AG08396 (cell line): ENCODE measurements around the gene MPPED1.

Experiments
- DNase-seq: peaks from one replicate; pipeline ENCODE4 v3.0.0; 2012; ENCODE audit warnings: low spot score, mixed read lengths

MPPED1 gene

GRCh38 chr22:43476751-43477725 lies 65.2 kb downstream of the MPPED1 start:
- DNase-seq, result no peak

- DNase-seq, result no peak
Measured at GRCh38 chr22:43477966-43478365, 66.2 kb downstream of the MPPED1 start.

- no peak for DNase-seq
Measured at GRCh38 chr22:43478621-43479300, 66.9 kb downstream of the MPPED1 start.

- no peak for DNase-seq
Measured at GRCh38 chr22:43479301-43479950, 67.6 kb downstream of the MPPED1 start.

GRCh38 chr22:43479962-43480361 lies 68.1 kb downstream of the MPPED1 start:
- no peak for DNase-seq

GRCh38 chr22:43481568-43482317 lies 69.9 kb downstream of the MPPED1 start:
- no peak for DNase-seq

GRCh38 chr22:43482318-43482625 lies 70.5 kb downstream of the MPPED1 start:
- no peak for DNase-seq

- DNase-seq, result no peak
Measured at GRCh38 chr22:43483266-43483665, 71.5 kb downstream of the MPPED1 start.

GRCh38 chr22:43483669-43484068 lies 71.9 kb downstream of the MPPED1 start:
- no peak for DNase-seq

- DNase-seq, result no peak
Measured at GRCh38 chr22:43484227-43484626, 72.4 kb downstream of the MPPED1 start.

- DNase-seq, result no peak
Measured at GRCh38 chr22:43485502-43486089, 73.8 kb downstream of the MPPED1 start.

- no peak for DNase-seq
Measured at GRCh38 chr22:43487311-43488030, 75.7 kb downstream of the MPPED1 start.

GRCh38 chr22:43488031-43488866 lies 76.4 kb downstream of the MPPED1 start:
- DNase-seq, result no peak

- no peak for DNase-seq
Measured at GRCh38 chr22:43488937-43489336, 77.1 kb downstream of the MPPED1 start.

GRCh38 chr22:43490311-43490710 lies 78.5 kb downstream of the MPPED1 start:
- no peak for DNase-seq

- no peak for DNase-seq
Measured at GRCh38 chr22:43491177-43491576, 79.4 kb downstream of the MPPED1 start.

GRCh38 chr22:43491737-43492136 lies 79.9 kb downstream of the MPPED1 start:
- no peak for DNase-seq

GRCh38 chr22:43493297-43493696 lies 81.5 kb downstream of the MPPED1 start:
- no peak for DNase-seq

- no peak for DNase-seq
Measured at GRCh38 chr22:43497956-43498855, 86.4 kb downstream of the MPPED1 start.
